Astrocyte (in vitro differentiated cells and primary cell): Measurements from ENCODE around the gene ABCA7. TPM values are rescaled to one million over a fixed set of nuclear protein-coding genes. Genes with fewer than 3 reads are reported as not detected.

Experiments used
- DNase-seq: peaks from one replicate; pipeline ENCODE4 v3.0.0-alpha.2; 2010; ENCODE audit warnings: low read depth
- FAIRE-seq: peaks from 2 replicates; lab custom pipeline; 2011; peaks lifted over from hg19 to GRCh38; lab: Jason Lieb, UNC
- H2AFZ ChIP-seq: 2 replicates; pipeline ENCODE4 v1.6.0; 2012; ENCODE audit warnings: low read depth, low read length, inconsistent platforms
- H3K27ac ChIP-seq: 2 replicates; pipeline ENCODE4 v1.5.1; 2011; ENCODE audit warnings: low read depth, low read length, inconsistent platforms
- H3K27me3 ChIP-seq: 2 replicates; pipeline ENCODE4 v1.6.0; 2011; ENCODE audit warnings: low read length, inconsistent platforms; ENCODE audit not compliant: insufficient read depth
- H3K36me3 ChIP-seq: 2 replicates; pipeline ENCODE4 v1.5.1; 2011; ENCODE audit warnings: low read length, inconsistent platforms; ENCODE audit not compliant: insufficient read depth
- H3K4me1 ChIP-seq: 2 replicates; pipeline ENCODE4 v1.5.1; 2011; ENCODE audit warnings: low read length, inconsistent platforms; ENCODE audit not compliant: insufficient read depth
- H3K4me2 ChIP-seq: 2 replicates; pipeline ENCODE4 v1.6.0; 2012; ENCODE audit warnings: low read length, inconsistent platforms
- H3K4me3 ChIP-seq: 2 replicates; pipeline ENCODE4 v1.5.1; 2011; ENCODE audit warnings: low read depth, mild to moderate bottlenecking, low read length, inconsistent platforms; ENCODE audit not compliant: insufficient read depth
- H3K79me2 ChIP-seq: 2 replicates; pipeline ENCODE4 v1.6.0; 2012; ENCODE audit warnings: mild to moderate bottlenecking, low read length, inconsistent platforms; ENCODE audit not compliant: insufficient read depth
- H3K9ac ChIP-seq: 2 replicates; pipeline ENCODE4 v1.6.0; 2012; ENCODE audit warnings: mild to moderate bottlenecking, low read length, inconsistent platforms
- H3K9me3 ChIP-seq: 2 replicates; pipeline ENCODE4 v1.5.1; 2012; ENCODE audit warnings: low read depth, mild to moderate bottlenecking, low read length, inconsistent platforms; ENCODE audit not compliant: insufficient read depth
- H4K20me1 ChIP-seq: 2 replicates; pipeline ENCODE4 v1.6.0; 2012; ENCODE audit warnings: low read length, inconsistent platforms; ENCODE audit not compliant: insufficient read depth
- H3K27ac Mint-ChIP-seq: one replicate; pipeline ENCODE4 v1.8.0; 2021; ENCODE audit warnings: mild to moderate bottlenecking, mixed read lengths; ENCODE audit not compliant: unreplicated experiment
- H3K27me3 Mint-ChIP-seq: one replicate; pipeline ENCODE4 v1.8.0; 2021; ENCODE audit warnings: low read depth, mixed read lengths; ENCODE audit not compliant: unreplicated experiment
- H3K36me3 Mint-ChIP-seq: one replicate; pipeline ENCODE4 v1.8.0; 2021; ENCODE audit warnings: low read depth, mixed read lengths; ENCODE audit not compliant: unreplicated experiment
- H3K4me1 Mint-ChIP-seq: one replicate; pipeline ENCODE4 v1.8.0; 2021; ENCODE audit warnings: low read depth, mixed read lengths; ENCODE audit not compliant: unreplicated experiment
- H3K4me3 Mint-ChIP-seq: one replicate; pipeline ENCODE4 v1.8.0; 2021; ENCODE audit warnings: mild to moderate bottlenecking, moderate library complexity, mixed read lengths; ENCODE audit not compliant: unreplicated experiment
- H3K9me3 Mint-ChIP-seq: one replicate; pipeline ENCODE4 v1.8.0; 2021; ENCODE audit warnings: mild to moderate bottlenecking, mixed read lengths; ENCODE audit not compliant: unreplicated experiment
- CTCF ChIP-seq: IDR thresholded peaks from 2 replicates; pipeline ENCODE4 v1.5.1; 2011; ENCODE audit warnings: low read depth, mild to moderate bottlenecking, inconsistent platforms, low read length, moderate library complexity; ENCODE audit not compliant: insufficient read depth
- EZH2 ChIP-seq: IDR thresholded peaks from 2 replicates; pipeline ENCODE4 v1.6.1; 2012; ENCODE audit warnings: mild to moderate bottlenecking, low read length, inconsistent platforms; ENCODE audit not compliant: insufficient read depth
- total RNA-seq: library from RNA; stranded (reverse); gene quantifications from 2 replicates; pipeline ENCODE4 v1.2.1, GENCODE V29; 2021

The ABCA7 gene
- total RNA-seq, 1 donor from 2014 or later: 18.4 TPM

GRCh38 chr19:1025960-1026782, 13.7 kb upstream of the ABCA7 start, which contains the start of gene CNN2:
CNN2 (plus strand) TSS chr19:1026608; CDS start chr19:1026662, 54 bp downstream.
- Mint-ChIP-seq H3K27me3 (no peaks in the 10 kb centered on the region), H3K4me1 (peaks cover 13% of the 10 kb centered on the region), H3K27ac (peak within 1 kb of the TSS; percentile 98), H3K36me3 (peaks cover 6% of the 10 kb centered on the region), H3K4me3 (peak within 1 kb of the TSS; percentile 97), H3K9me3 (no peaks in the 10 kb centered on the region)
- Histone ChIP-seq H2AFZ (peak within 1 kb of the TSS; percentile 68), H3K79me2 (peaks cover 53% of the 10 kb centered on the region), H3K4me2 (peak within 1 kb of the TSS; percentile 97), H3K9me3 (no peaks in the 10 kb centered on the region), H3K4me3 (peak within 1 kb of the TSS; percentile 100), H3K27ac (peak within 1 kb of the TSS; percentile 88), H3K27me3 (no peaks in the 10 kb centered on the region), H3K4me1 (peaks cover 23% of the 10 kb centered on the region), H3K9ac (peak within 1 kb of the TSS; percentile 97), H3K36me3 (no peaks in the 10 kb centered on the region), H4K20me1 (peaks cover 42% of the 10 kb centered on the region)
- DNase-seq (peak; percentile 56), FAIRE-seq (no peak)
- TF ChIP-seq EZH2: no peak
- no peak for TF ChIP-seq CTCF

- H3K4me3 Mint-ChIP-seq: peak overlapping the region; percentile 97
- Histone ChIP-seq H3K4me2 (peak overlapping the region; percentile 97), H3K4me3 (peak overlapping the region; percentile 100), H3K4me1 (peaks cover 23% of the 10 kb centered on the region), H3K27ac (peak overlapping the region; percentile 88), H3K27me3 (no peaks in the 10 kb centered on the region), H3K9ac (peak overlapping the region; percentile 97), H2AFZ (no peak overlapping the region), H4K20me1 (peaks cover 47% of the 10 kb centered on the region), H3K9me3 (no peaks in the 10 kb centered on the region), H3K79me2 (peaks cover 57% of the 10 kb centered on the region), H3K36me3 (peaks cover 4% of the 10 kb centered on the region)
- peaks cover 13% of the 10 kb centered on the region for H3K4me1 Mint-ChIP-seq
- H3K36me3 Mint-ChIP-seq: peaks cover 6% of the 10 kb centered on the region
- DNase-seq: no peak
- TF ChIP-seq EZH2: no peak
- no peak for TF ChIP-seq CTCF
- FAIRE-seq: no peak
- no peaks in the 10 kb centered on the region for H3K9me3 Mint-ChIP-seq
- H3K27me3 Mint-ChIP-seq: no peaks in the 10 kb centered on the region
- H3K27ac Mint-ChIP-seq: peak overlapping the region; percentile 94
Observed at GRCh38 chr19:1026783-1027649, 12.9 kb upstream of the ABCA7 start.
